C4-2B (cell line): ENCODE data around the gene PYROXD2.

Experiments used
- CTCF ChIP-seq: fragments of 450-650 bp; conservative IDR thresholded peaks from 2 replicates; pipeline ENCODE4 v1.5.1; 2017; ENCODE audit warnings: mild to moderate bottlenecking
- ZFX ChIP-seq: fragments of 450-650 bp; IDR thresholded peaks from 2 replicates; pipeline ENCODE4 v1.6.1; 2017

- TF ChIP-seq CTCF = no peak
- no peak for TF ChIP-seq ZFX
Observed at GRCh38 chr10:98463016-98463415, 48.0 kb upstream of the PYROXD2 start.
